NCI-H187 treated with DMSO at 0.1 percent for 48 hours (cell line): ENCODE data around the gene NDUFB3.

Experiments
- DNase-seq: peaks from one replicate; lab custom pipeline; 2025; lab: John Stamatoyannopoulos, UW

The NDUFB3 gene

GRCh38 chr2:201128933-201129505 lies 57.2 kb downstream of the NDUFB3 start:
- no peak for DNase-seq

- DNase-seq, result no peak
These were observed 58.9 kb downstream of the NDUFB3 start for GRCh38 chr2:201130524-201131186.

GRCh38 chr2:201132518-201132917 lies 60.7 kb downstream of the NDUFB3 start:
- no peak for DNase-seq
